SH-SY5Y (cell line): ENCODE data around the gene SUCO.

Experiments
- GATA2 ChIP-seq: IDR thresholded peaks from 2 replicates; pipeline ENCODE4 v1.6.1; 2011; ENCODE audit warnings: mild to moderate bottlenecking, low read depth, low read length
- GATA3 ChIP-seq: IDR thresholded peaks from 2 replicates; pipeline ENCODE4 v1.6.1; 2011; ENCODE audit warnings: low read depth, mild to moderate bottlenecking, low read length, moderate library complexity

GRCh38 chr1:172549621-172550280 lies 16.8 kb downstream of the SUCO start:
- TF ChIP-seq GATA2: no peak
- no peak for TF ChIP-seq GATA3
